K562 (cell line): ENCODE data around the gene BAIAP3. TPM values are rescaled to one million over a fixed set of nuclear protein-coding genes. Genes with fewer than 3 reads are reported as not detected.
A peak's percentile ranks its signal among the peaks of the same experiment; 100 is the strongest.

Experiments
- ATF1 ChIP-seq, 2 experiments: fragments of 450-650 bp in 1 of 2; IDR thresholded peaks; 2 replicates each; pipeline ENCODE4 v1.6.1; 2016; ENCODE audit warnings: missing compliant biosample characterization in 1 of 2, missing genetic modification characterization in 1 of 2
- CC2D1A ChIP-seq: fragments of 450-650 bp; IDR thresholded peaks from 2 replicates; pipeline ENCODE4 v1.6.1; 2017; ENCODE audit warnings: mild to moderate bottlenecking
- DMBX1 ChIP-seq: fragments of 250-450 bp; sonication (Bioruptor Pico); IDR thresholded peaks from 2 replicates; pipeline ENCODE4 v1.8.0; 2022; ENCODE audit warnings: inconsistent platforms, mild to moderate bottlenecking, moderate library complexity, borderline replicate concordance
- HMGN3 ChIP-seq: IDR thresholded peaks from 2 replicates; pipeline ENCODE4 v1.6.1; 2011; ENCODE audit warnings: borderline replicate concordance, low read depth, mild to moderate bottlenecking, mixed read lengths, low read length; ENCODE audit not compliant: insufficient read length; ENCODE audit errors: extremely low read depth
- MEF2A ChIP-seq: IDR thresholded peaks from 2 replicates; pipeline ENCODE4 v1.6.1; 2011; ENCODE audit warnings: low read depth, mild to moderate bottlenecking, low read length, moderate library complexity; ENCODE audit not compliant: control insufficient read depth
- NBN ChIP-seq: fragments of 450-650 bp; IDR thresholded peaks from 2 replicates; pipeline ENCODE4 v1.6.1; 2016; ENCODE audit warnings: low read depth, mild to moderate bottlenecking
- NCOA6 ChIP-seq: fragments of 450-650 bp; IDR thresholded peaks from 2 replicates; pipeline ENCODE4 v1.6.1; 2017; ENCODE audit warnings: mild to moderate bottlenecking
- NEUROD1 ChIP-seq: fragments of 150-350 bp; IDR thresholded peaks from 2 replicates; pipeline ENCODE4 v1.6.1; 2014; ENCODE audit warnings: borderline replicate concordance, low read length, low read depth; ENCODE audit not compliant: partially characterized antibody
- POLR2H ChIP-seq: IDR thresholded peaks from 2 replicates; pipeline ENCODE4 v1.6.1; 2016; ENCODE audit warnings: missing genetic modification characterization, low read depth, mild to moderate bottlenecking, control low read depth, missing compliant biosample characterization, moderate library complexity
- PRPF4 ChIP-seq: fragments of 200-400 bp; formaldehyde crosslinking; IDR thresholded peaks from one replicate; pipeline ENCODE4 v1.6.1; 2017; ENCODE audit warnings: low read length, low read depth, mild to moderate bottlenecking; ENCODE audit not compliant: insufficient read depth, poor library complexity, severe bottlenecking
- SMARCA4 ChIP-seq: fragments of 450-650 bp; IDR thresholded peaks from 2 replicates; pipeline ENCODE4 v1.6.1; 2016
- U2AF1 ChIP-seq: fragments of 200-400 bp; formaldehyde crosslinking; optimal IDR thresholded peaks from 2 replicates; pipeline ENCODE3; 2017; ENCODE audit warnings: mild to moderate bottlenecking, low read depth, low read length, moderate library complexity
- polyA plus RNA-seq, 8 experiments: library from polyadenylated mRNA; depleted of rRNA in 4 of 8; stranded (reverse) in 5 of 8; unstranded in 3 of 8; fragments of >200 nt; fragmentation: Nextera tagmentation in 2 of 8; fragmentation: Illumina TruSeq in 1 of 8; extraction: Ambion mirVana in 2 of 8; extraction: Trizol in 1 of 8; gene quantifications; 2 replicates each; pipeline versions ENCODE4 v1.2.1 to v1.2.3, GENCODE V29; 2011 to 2014; ENCODE audit warnings: inconsistent platforms in 1 of 8, missing spikeins in 1 of 8
- total RNA-seq, 7 experiments: library from RNA; depleted of rRNA in 6 of 7; stranded (reverse); fragments of >200 nt in 6 of 7; fragmentation: Illumina TruSeq in 2 of 7; extraction: Trizol in 2 of 7; gene quantifications; 2 replicates each; pipeline versions ENCODE4 v1.2.1 to v1.2.3, GENCODE V29; 2011 to 2021; ENCODE audit warnings: low replicate concordance in 1 of 7
- TF ChIP-seq, protein P1 (sequence below): sonication (generic); formaldehyde crosslinking; IDR thresholded peaks from 2 replicates; pipeline ENCODE4 v1.8.0; 2023; ENCODE audit warnings: missing genetic modification reagents, mild to moderate bottlenecking, borderline replicate concordance
- TF ChIP-seq, protein P2 (sequence below): fragments of 200-800 bp; sonication (Bioruptor generic); IDR thresholded peaks from 2 replicates; pipeline ENCODE4 v1.6.1; 2017; ENCODE audit warnings: missing genetic modification characterization, missing compliant biosample characterization
- TF ChIP-seq, protein P3 (sequence below): sonication (generic); formaldehyde crosslinking; IDR thresholded peaks from 2 replicates; pipeline ENCODE4 v1.9.0; 2022; ENCODE audit warnings: mild to moderate bottlenecking, missing genetic modification reagents
- TF ChIP-seq, protein P4 (sequence below): fragments of 250-450 bp; sonication (Bioruptor Pico); IDR thresholded peaks from 2 replicates; pipeline ENCODE4 v1.4.0; 2020; ENCODE audit warnings: mild to moderate bottlenecking, moderate library complexity, borderline replicate concordance

The BAIAP3 gene
- total and polyA plus RNA-seq, 9 of the 15 experiments (the other 6 are each of a cell fraction or from before 2014, with no cell fraction given) = 0.03 to 4.5 (median 0.57) TPM; not detected in 1

DNA sequence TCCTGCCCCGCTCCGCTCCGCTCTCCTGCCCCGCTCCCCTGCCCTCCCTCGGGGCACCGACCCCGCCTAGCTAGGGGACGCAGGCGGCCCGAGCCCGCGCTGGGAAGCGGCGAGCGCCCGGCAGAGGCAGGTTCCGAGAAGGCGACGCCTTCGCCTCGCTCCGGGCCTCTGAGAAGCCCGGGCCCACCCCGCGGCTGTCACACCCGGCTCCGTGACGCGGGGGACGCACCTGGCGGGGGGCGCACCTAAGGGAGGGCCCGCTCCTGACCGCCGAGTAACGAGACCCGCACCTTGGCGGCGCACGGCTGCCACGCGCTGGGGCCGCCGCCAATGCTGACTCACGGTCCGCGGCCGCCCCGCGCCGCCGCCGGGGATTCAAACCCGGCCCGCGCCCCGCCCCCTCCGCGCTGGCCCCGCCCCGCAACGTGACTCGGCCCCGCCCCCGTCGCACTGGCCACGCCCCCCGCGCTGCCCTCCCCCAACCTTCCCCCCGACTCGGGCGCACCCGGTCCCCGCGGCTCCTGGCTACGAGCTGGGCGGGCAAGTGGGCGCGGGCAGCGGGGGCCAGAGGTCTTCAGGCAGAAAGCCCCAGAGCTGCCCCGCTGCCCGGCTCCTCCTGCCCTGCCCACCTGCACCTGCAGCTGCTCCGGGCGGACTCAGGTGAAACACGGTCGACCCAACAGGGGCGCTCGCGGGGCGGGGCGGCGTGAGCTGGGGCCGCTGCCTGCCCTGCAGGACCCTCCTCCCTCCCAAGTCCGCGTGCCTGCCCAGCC lies 46.0 kb downstream of the BAIAP3 start (continued):
- TF ChIP-seq, protein P1, sequence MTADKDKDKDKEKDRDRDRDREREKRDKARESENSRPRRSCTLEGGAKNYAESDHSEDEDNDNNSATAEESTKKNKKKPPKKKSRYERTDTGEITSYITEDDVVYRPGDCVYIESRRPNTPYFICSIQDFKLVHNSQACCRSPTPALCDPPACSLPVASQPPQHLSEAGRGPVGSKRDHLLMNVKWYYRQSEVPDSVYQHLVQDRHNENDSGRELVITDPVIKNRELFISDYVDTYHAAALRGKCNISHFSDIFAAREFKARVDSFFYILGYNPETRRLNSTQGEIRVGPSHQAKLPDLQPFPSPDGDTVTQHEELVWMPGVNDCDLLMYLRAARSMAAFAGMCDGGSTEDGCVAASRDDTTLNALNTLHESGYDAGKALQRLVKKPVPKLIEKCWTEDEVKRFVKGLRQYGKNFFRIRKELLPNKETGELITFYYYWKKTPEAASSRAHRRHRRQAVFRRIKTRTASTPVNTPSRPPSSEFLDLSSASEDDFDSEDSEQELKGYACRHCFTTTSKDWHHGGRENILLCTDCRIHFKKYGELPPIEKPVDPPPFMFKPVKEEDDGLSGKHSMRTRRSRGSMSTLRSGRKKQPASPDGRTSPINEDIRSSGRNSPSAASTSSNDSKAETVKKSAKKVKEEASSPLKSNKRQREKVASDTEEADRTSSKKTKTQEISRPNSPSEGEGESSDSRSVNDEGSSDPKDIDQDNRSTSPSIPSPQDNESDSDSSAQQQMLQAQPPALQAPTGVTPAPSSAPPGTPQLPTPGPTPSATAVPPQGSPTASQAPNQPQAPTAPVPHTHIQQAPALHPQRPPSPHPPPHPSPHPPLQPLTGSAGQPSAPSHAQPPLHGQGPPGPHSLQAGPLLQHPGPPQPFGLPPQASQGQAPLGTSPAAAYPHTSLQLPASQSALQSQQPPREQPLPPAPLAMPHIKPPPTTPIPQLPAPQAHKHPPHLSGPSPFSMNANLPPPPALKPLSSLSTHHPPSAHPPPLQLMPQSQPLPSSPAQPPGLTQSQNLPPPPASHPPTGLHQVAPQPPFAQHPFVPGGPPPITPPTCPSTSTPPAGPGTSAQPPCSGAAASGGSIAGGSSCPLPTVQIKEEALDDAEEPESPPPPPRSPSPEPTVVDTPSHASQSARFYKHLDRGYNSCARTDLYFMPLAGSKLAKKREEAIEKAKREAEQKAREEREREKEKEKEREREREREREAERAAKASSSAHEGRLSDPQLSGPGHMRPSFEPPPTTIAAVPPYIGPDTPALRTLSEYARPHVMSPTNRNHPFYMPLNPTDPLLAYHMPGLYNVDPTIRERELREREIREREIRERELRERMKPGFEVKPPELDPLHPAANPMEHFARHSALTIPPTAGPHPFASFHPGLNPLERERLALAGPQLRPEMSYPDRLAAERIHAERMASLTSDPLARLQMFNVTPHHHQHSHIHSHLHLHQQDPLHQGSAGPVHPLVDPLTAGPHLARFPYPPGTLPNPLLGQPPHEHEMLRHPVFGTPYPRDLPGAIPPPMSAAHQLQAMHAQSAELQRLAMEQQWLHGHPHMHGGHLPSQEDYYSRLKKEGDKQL = peak; percentile 71
- 0 out of 2 replicates have a peak, but pooled peaks have one; percentile 9 for TF ChIP-seq NBN
- no peak for TF ChIP-seq NEUROD1
- 0 out of 2 replicates have a peak, but pooled peaks have one; percentile 2 for TF ChIP-seq SMARCA4
- no peak for TF ChIP-seq HMGN3
- TF ChIP-seq U2AF1 = peak; percentile 83
- TF ChIP-seq DMBX1 = 0 out of 2 replicates have a peak, but pooled peaks have one; percentile 23
- TF ChIP-seq, protein P2, sequence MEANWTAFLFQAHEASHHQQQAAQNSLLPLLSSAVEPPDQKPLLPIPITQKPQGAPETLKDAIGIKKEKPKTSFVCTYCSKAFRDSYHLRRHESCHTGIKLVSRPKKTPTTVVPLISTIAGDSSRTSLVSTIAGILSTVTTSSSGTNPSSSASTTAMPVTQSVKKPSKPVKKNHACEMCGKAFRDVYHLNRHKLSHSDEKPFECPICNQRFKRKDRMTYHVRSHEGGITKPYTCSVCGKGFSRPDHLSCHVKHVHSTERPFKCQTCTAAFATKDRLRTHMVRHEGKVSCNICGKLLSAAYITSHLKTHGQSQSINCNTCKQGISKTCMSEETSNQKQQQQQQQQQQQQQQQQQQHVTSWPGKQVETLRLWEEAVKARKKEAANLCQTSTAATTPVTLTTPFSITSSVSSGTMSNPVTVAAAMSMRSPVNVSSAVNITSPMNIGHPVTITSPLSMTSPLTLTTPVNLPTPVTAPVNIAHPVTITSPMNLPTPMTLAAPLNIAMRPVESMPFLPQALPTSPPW (CRISPR knock-in tag) = peak; percentile 79
- no peak for TF ChIP-seq MEF2A
- TF ChIP-seq POLR2H (tag) = no peak
- peak; percentile 34 for TF ChIP-seq PRPF4
- no peak for TF ChIP-seq NCOA6
- TF ChIP-seq, protein P3, sequence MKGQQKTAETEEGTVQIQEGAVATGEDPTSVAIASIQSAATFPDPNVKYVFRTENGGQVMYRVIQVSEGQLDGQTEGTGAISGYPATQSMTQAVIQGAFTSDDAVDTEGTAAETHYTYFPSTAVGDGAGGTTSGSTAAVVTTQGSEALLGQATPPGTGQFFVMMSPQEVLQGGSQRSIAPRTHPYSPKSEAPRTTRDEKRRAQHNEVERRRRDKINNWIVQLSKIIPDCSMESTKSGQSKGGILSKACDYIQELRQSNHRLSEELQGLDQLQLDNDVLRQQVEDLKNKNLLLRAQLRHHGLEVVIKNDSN = no peak
- TF ChIP-seq, protein P4, sequence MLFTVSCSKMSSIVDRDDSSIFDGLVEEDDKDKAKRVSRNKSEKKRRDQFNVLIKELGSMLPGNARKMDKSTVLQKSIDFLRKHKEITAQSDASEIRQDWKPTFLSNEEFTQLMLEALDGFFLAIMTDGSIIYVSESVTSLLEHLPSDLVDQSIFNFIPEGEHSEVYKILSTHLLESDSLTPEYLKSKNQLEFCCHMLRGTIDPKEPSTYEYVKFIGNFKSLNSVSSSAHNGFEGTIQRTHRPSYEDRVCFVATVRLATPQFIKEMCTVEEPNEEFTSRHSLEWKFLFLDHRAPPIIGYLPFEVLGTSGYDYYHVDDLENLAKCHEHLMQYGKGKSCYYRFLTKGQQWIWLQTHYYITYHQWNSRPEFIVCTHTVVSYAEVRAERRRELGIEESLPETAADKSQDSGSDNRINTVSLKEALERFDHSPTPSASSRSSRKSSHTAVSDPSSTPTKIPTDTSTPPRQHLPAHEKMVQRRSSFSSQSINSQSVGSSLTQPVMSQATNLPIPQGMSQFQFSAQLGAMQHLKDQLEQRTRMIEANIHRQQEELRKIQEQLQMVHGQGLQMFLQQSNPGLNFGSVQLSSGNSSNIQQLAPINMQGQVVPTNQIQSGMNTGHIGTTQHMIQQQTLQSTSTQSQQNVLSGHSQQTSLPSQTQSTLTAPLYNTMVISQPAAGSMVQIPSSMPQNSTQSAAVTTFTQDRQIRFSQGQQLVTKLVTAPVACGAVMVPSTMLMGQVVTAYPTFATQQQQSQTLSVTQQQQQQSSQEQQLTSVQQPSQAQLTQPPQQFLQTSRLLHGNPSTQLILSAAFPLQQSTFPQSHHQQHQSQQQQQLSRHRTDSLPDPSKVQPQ (CRISPR knock-in tag) = no peak
- TF ChIP-seq ATF1 (CRISPR knock-in tag; IDR thresholded peaks at IDR 0.05) = no peak
- TF ChIP-seq ATF1 (tag; IDR thresholded peaks at IDR 0.05) = peak; percentile 57
- TF ChIP-seq CC2D1A = peak; percentile 90
